Measurements from ENCODE around the gene AARS2.

AARS2 gene

DNA sequence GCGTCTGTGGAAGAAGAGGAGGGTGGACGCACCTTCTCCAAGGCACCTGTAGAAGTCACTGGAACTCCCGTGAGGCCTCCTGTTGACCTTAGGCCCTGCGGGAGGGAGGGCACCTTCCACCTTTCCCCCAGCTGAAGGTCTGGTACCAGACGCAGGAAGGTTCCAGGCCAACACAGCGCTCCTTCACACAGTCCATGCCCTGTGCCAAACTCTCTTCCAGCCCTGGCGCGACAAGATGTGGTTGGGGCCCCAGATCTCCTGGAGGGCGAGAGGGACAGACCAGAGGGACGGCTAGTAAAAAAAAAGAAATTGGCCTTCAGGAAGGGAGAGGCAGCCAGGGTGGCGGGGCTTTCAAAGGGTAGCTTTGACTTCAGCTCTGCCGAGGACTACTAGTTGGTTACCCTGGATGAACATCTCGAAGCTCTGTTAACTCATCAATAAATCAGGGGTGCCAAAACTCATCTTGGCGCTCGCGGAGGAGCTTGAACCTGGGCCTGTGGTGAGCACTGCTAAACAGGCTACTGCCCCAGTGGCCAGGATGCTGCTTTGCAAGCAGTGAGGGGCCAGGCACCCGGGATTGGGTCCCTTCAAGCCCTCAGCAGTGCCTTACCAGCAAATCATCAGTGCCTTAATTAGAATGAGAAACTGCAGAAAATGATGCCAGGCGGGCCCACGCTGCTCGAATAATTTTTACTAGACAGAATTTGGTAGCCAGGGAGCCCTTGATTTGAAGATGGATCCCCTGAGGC lies 14.9 kb downstream of the AARS2 start:
- no peak for DNase-seq

DNA sequence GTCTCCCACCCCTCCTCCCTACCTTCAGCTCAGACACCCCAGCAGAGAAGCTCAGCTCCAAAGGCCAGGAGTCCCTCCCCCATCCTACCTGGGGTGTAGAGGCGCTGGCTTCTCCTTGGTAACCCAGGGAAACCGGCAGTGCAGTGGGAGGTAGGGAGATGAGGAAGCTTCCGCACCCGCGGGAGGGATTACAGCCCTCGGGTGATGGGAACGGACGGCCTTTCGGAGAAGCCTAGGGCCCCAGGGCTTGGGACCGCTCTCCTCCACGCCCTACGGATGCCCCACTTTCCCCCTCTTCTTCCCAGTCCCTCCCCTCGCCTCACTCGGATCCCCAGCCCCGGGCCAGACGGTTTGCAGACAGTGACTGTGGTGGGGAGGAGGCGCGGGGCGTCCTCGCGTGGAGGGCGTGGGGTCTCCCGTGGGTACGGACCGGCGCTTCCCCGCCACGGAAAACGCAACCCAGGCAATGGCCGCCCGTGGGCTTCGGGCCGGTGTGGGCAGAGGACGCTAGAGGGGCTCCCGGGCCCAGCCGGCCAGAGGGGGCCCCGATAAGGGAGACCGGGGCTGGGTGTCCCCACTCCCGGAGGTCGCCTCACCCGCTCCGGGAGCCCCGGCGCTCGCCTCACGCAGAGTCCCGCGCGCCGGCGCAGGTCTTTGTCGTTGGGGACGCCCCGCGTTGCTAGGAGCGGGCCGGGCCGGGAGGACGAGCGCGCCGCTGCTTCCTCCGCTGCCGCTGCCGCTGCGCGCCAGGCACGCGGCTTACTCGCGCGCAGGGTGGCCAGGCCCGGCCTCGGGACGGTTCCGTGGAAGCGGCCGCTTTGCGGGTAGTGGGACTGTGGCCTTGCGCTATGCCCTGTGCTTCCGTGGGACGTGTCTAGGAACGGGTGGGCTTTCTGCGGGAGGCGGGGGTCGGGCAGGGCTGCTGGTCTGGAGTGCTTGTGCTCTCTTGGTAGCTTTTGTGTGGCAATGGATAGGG lies 15.8 kb downstream of the AARS2 start:
- DNase-seq = peak; percentile 35

DNA sequence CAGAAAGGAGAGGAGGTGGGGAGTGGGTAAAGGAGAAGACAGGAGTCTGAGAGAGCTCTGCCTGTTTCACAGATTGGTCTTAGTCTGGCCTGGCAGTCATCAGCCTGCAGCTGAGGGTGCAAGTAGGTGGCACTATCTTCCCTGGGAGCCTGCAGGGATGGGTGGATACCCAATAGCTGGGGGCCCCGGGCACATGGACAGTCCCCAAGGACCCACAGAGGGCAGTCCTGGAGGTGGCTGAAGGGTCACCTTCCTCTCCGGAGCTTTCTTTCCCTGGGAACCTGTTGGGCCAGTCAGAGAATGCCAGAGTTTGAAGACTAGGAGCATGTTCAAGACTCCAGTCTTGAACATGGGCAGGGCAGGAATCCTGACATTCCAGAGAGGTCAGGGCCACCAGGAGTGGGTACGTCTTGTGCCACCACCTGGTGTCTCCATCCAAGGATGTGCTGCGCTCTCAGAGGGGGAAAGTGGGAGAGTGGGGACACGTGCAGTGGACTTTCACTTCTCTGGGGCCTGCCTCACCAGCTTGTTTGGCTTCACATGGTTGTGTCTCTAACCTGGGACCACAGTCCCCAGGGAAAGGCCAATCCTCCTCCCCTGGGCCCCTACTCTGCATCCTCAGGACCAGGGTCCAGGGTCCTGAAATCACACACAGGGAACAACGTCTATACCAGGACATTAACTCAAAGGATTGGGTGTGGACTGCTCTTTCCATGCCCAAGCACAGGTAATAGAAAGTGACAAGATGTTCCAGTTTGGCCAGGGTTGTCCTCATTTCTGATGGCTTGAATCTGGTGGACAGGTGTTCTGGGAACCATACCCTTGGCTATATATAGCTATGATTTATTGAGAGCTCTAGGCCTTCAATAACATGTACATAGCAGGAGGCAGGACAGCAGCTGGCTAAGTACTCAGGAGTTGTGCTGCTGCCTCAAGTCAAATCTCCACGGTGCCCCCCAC lies 18.0 kb downstream of the AARS2 start:
- DNase-seq = no peak

DNA sequence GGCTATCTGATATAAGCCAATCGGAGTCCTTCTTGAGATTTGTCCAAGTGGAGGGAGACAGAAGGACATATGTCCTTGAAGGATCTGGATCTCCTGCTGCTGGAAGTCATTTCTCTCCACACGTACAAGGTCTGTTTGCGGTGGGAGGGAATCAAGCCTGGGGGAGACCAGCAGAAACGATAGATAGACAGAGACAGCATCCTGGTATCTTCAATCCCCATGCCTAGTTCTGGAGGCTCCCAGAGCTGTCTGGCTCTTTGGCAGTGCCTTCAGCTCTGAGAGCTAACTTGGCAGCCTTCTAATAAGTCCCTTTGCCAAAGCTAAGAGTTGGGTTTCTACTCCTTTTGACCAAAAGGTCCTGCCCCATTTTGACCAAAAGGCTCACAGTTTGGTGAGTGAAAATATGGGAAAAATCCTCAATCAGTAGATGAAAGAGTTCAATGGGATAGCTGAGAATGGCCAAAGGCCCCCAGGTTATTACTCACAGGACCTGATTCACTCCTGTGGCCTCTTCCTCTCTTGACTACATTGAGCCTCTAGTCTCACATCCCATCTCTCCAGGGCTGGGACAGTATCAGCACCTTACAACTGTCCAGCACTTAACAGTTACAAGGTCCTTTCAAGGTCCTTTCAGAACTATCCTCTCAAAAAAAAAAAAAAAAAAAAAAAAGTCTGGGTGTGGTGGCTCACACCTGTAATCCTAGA lies 20.3 kb downstream of the AARS2 start:
- no peak for DNase-seq

DNA sequence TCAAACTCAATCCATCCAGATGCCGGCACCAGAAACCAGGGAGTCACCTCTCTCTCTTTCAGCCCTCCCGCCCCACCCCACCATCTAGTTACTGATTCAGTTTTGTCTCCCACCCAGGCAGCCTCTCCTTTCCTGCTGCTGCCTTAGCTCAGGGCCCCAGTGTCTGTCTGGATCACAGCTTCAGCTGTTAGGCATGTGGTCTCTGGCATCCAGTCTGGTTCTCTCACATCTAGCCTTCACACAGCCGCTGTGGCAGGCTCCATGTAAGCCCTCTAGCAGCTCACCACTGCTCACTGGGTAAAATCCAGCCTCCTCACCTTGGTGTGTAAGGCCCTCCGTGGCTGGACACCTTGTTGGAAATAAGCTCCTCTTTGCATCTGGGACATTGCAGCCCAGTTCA lies 21.3 kb downstream of the AARS2 start:
- DNase-seq = no peak

DNA sequence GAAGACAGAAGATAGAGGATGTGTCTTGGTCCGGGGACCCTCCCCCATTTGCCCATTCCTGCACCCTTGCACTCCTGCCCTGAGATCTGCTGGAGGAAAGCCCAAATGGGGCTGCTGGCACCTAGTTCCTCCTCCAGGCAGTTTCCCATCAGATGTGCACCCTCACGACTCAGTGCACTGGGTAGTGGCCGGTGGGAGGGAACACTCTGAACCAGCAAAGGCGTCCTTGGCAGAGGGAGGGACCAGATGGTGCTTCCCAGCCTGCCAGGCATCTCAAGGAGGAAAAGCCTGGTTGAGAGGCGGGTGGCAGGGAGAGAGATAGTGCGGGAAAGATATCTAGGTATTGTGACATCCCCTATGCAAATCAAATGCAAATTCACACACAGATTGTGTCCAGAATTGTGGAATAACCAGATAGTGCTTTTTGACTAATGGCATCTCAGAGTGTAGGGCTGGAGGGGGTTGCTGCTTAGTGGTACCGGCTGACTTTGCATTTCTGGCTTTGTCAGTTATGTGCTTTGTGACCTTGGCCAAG lies 23.4 kb downstream of the AARS2 start:
- peak; percentile 90 for DNase-seq

DNA sequence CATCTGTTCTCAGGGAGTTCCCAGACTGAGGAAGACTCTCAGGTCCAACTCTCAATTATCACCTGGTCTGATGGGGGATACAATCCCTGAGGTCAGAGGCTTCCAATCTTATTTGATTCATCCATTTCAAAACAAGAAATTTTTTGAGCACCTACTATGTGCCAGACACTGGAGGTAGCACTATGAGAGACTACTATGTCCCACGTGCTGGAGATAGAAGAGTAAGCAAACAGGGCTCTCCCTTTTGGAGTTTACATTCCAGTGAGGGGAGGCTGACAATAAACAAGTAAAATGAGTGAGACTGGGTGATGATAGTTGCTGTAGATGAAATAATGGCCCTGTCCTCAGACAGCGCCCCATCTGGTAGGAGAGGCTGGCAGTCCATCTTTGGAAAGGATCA lies 26.4 kb downstream of the AARS2 start:
- no peak for DNase-seq

DNA sequence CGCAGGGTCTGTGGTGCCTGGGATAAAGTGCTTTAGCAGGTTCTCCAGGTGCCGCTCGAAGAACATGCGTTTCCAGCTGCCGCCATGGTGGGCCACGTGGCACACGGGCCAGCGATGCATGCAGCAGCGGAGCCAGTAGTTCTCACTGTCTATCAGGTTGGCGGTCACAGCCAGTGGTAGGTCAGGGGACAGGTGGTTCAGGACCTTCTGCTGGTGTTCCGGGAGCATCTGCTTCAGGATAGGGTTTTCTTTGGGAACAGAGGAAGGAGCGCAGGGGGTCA lies 26.9 kb downstream of the AARS2 start:
- no peak for DNase-seq

DNA sequence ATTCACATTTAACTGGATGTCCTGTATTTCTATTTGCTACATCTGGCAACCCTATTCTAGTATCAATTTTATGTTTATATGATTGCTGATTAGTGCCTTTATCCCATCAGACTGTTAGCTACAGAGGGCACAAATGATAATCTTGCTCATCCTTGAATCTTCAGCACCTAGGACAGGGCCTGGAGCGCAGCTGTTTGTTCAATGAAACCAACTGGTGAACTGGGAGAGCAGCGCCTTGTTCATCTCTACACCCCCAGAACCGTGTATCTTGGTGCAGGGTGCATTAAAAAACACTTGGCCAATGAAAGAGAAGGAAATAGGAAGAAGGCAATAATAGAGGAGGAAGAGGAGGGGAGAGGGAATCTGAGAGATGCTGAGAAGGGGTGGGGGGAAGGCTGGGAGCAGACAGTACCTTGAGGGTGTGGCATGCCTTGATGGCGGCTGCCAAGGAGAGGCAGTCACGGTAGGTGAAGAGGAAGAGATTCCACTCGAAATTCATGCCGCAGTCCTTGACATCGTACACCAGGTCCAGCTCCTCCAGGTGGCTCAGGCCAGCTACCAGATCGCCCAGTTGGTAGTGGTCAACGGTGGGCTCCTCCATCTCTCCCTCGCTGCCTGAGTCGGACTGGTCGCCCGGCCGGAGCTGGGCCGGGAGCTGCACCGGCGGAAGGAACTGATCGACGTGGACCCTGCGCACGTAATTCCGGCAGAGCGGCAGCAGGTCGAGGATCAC lies 27.4 kb downstream of the AARS2 start:
- no peak for DNase-seq

DNA sequence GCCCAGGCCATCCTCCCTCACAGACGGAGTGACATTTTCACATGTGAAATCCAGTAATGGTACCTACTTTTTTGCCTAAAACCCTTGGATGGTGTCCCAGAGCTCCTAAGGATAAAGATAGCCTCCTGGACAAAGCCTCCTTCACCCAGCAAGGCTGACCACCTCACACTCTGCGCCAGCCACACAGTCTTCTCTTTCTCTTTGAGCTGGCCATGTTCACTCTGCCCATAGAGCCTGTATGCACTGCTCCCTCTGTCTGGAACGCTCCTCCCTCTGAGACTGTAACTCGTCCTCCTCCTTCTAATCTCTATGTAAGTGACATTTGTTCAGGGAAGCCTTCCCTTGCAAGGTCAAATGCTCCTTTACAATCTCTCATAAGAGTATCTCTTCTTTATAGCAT lies 28.3 kb downstream of the AARS2 start:
- no peak for DNase-seq

DNA sequence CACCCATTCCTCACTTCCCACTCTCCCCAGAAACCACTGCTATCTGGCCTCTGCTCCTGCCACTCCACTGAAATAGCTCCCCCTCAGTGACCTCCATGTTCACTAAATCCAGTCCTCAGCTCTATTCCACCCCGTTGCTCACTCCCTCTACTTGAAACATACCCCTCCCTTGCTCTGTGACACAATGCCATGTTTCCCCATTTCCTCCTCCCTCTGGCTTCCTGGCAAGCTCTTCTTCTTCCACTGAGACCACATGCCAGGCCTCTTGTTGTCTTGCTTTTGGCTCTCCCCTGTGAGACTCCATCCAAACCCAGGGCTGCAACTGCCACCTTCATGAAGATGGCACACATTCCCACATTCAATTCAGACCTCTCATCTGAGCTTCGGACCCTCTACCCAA lies 29.0 kb downstream of the AARS2 start:
- no peak for DNase-seq

DNA sequence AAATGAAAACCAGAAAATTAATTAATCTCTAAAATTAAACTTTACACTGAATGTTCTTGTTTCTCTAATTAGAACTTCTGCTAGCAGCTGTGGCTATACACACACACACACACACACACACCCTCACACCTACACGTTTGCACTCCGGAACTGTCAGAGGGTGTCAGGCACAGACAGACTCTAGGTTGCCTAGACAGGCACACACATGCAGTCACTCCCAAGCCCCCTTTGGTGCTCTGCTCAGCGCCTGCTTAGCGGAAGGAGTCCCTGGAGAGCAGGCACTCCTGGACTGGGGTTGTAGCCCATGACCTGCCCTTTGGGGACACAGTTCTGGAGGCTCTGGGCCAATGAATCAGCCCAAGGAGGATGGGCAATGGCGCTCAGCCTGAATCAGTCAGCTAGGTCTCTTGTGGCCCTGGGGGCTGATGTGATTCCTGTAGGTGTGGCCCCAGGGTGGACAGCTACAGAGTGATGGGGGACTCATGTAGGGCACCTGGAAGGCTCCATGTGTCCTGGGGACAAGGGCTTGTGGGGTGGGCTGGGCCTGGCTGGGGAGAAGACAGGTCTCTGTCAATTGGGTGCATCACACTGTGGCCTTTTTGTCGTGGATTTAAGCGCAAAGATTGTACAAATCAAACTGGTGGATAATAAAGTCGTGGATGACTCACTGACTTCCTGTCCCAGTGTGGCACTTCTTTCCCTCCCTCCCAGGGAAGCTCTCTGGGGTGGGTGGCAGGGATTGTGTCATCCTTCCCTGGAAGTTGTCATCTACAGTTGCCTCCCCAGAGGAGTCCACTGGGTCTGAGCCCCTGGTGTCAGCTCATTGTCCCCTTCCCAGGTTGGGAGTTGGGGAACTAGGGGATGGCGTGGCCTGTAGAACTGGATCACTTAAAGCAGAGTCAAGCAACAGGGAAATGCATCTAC lies 34.1 kb downstream of the AARS2 start:
- DNase-seq = no peak

DNA sequence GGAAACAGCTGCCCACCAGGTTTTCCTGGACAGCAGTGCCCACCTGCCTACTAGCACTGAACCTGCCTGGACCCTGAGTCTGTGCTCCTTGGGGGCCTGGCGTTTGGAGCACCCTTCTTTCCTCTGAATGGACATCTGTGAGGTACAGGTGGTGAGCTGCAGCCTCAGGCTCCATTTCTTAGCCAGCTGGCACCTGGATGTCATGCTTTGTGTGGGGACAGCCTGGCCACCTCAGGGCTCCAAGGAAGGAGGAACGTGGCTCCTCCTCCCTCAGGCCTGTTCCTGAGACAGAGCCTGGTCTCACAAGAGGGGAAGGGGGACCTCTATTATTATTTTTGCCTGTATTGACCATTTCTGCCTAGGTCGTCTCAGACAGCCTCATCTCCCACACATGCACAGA lies 34.8 kb downstream of the AARS2 start:
- DNase-seq = no peak

DNA sequence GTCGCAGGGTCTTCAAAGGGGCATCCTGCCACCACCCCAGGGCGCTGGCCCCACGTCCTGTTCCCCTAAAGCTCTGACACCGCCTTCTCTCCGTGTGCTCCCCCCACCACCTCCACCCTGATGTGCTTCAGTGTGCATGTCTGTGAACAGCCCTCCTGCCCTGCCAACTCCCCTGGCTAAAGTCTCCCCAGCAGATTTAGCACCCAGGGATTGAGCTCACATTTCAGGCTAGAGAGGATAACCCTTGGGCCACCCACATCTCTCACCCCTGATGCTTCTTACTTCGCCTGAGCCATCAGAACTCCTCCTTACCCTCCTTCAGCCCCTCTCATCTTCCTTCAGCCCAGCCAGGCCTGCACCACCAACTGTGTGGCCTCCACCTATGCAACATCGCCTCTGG lies 35.4 kb downstream of the AARS2 start:
- DNase-seq = no peak

DNA sequence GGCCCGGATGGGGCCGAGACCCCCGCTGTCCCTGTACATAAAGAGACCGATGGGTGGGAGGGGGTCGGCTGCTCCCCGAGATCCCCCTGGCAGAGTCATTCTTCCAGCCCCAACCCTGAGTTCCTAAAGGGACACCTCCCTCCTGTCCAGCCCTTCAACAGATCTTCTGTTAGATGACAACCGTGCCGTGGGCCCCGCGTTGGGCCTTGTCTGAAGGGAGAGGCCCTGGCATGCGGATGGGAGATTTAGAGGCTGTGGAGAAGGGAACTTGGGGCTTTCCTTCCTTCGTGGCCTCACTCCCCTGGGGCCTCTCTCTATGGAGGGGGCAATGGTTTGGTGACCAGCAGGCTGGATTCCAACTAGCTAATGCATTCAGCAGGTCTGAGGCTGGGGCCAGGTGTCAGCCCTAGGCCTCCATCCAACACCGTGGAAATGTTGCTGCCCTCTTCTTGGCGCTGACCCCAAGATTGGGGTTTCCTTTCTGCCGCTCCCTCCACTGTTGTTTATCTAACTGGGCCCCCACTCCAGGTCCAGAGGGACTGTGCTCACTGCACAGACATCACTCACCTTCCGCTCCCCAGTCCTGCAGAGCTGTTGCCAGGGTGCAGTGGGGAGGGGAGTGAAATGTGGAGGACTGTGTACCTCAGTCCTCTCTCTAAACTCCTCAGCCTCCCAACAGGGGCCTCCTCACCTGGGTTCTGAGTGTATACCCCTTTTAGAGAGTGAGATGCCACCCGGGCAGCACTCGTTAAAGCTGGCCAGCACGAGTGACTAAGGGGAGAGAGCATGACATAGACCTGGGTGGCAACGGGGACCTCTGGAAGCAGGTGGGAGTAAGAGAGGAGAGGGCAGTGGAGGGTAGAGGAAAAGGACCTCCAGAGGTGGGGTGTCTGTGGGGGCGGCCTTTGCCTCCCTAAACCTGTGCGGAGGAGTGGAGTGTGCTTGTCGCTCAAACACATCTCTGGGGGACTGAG lies 36.2 kb downstream of the AARS2 start:
- DNase-seq = no peak

DNA sequence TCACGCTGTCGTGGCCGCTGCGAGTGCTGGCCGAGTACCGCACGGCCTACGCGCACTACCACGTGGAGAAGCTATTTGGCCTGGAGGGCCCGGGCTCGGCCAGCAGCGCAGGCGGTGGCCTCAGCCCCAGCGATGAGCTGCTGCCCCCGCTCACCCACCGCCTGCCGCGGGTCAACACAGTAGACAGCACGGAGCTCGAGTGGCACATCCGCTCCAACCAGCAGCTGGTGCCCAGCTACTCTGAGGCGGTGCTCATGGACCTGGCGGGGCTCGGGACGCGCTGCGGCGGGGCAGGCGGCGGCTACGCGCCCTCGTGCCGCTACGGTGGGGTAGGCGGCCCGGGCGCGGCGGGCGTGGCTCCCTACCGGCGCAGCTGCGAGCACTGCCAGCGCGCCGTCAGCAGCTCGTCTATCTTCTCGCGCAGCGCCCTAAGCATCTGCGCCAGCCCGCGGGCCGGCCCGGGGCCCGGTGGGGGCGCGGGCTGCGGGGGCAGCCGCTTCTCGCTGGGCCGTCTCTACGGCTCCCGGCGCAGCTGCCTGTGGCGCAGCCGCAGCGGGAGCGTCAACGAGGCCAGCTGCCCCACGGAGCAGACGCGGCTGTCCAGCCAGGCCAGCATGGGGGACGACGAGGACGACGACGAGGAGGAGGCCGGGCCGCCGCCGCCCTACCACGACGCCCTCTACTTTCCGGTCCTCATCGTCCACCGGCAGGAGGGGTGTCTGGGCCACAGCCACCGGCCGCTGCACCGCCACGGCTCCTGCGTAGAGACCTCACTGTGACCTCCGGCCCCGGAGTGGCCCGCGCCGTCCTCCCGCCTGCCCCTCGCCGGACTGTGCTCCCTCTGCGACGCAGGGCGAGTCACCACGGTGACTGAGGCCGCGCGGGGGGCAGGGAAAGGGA lies 37.1 kb downstream of the AARS2 start:
- no peak for DNase-seq

DNA sequence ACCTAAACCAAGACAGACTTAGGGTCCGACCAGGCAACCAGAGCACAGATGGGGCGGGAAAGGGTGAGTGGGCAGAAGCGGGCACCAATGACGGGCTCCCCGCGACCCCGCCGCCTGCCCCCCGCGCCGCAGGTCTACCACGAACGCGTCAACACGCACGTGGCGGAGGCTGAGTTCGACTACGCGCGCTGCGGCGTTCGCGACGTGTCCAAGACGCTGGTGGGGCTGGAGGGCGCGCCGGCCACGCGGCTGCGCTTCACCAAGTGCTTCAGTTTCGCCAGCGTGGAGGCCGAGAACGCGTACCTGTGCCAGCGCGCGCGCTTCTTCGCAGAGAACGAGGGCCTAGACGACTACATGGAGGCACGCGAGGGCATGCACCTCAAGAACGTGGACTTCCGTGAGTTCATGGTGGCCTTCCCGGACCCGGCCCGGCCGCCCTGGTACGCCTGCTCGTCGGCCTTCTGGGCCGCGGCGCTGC lies 37.8 kb downstream of the AARS2 start:
- DNase-seq = no peak

DNA sequence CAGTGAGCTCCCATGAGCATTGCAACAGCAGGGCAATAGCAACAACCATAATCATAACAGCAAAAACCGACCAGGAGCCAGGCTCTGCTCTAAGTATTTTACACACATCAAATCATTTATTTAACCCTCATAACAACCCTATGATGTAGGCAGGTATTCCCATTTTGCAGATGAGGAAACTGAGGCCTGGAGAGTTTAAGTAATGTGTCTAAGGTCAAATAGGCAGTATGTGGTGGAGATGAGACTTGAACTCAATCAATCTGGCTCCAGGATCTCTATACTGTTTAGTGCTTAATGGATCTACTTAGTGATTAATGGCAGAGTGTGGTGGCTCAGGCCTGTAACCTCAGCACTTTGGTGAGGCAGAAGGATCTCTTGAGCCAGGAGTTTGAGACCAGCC lies 39.5 kb downstream of the AARS2 start:
- no peak for DNase-seq
